ENCODE measurements around the gene SPCS3. TPM values are rescaled to one million over a fixed set of nuclear protein-coding genes. Genes with fewer than 3 reads are reported as not detected.

SPCS3 gene
- total and polyA plus RNA-seq, 2 of the 13 experiments (the other 11 are each of a cell fraction or from before 2014, with no cell fraction given) = 26.3 to 57.0 TPM

GRCh38 chr4:176320340-176320975 lies 692 bp downstream of the SPCS3 start (continued):
- no peak for TF ChIP-seq MAZ (IDR thresholded peaks at IDR 0.05; ENCODE audit: borderline replicate concordance, low read depth, low read length)
- TF ChIP-seq MAZ (CRISPR knock-in tag; IDR thresholded peaks at IDR 0.05; ENCODE audit: low read depth) = 0 out of 2 replicates have a peak, but pooled peaks have one; percentile 9
- 0 out of 2 replicates have a peak, but pooled peaks have one; percentile 4 for TF ChIP-seq ZMAT3 (CRISPR knock-in tag; conservative IDR thresholded peaks at IDR 0.05)
- TF ChIP-seq ZFY (CRISPR knock-in tag; IDR thresholded peaks at IDR 0.05) = peak; percentile 60
- no peak for TF ChIP-seq BCL6 (CRISPR knock-in tag; IDR thresholded peaks at IDR 0.05)
- TF ChIP-seq ZNF740 (CRISPR knock-in tag; IDR thresholded peaks at IDR 0.05) = 0 out of 2 replicates have a peak, but pooled peaks have one; percentile 21
- peak; percentile 51; the same call in 1 of the 2 replicates for TF ChIP-seq ZNF451 (CRISPR knock-in tag; IDR thresholded peaks at IDR 0.05)
- TF ChIP-seq MXD4 (CRISPR knock-in tag; IDR thresholded peaks at IDR 0.05) = 0 out of 2 replicates have a peak, but pooled peaks have one; percentile 52
- TF ChIP-seq ZNF724P (CRISPR knock-in tag; IDR thresholded peaks at IDR 0.05; ENCODE audit: borderline replicate concordance) = peak; percentile 75; the same call in 1 of the 2 replicates
- peak; percentile 80; the same call in 1 of the 2 replicates for TF ChIP-seq KMT2A (CRISPR knock-in tag; IDR thresholded peaks at IDR 0.05)
- TF ChIP-seq ARID5B (CRISPR knock-in tag; IDR thresholded peaks at IDR 0.05) = peak; percentile 40
- no peak for TF ChIP-seq ZBTB34 (CRISPR knock-in tag; IDR thresholded peaks at IDR 0.05)
- TF ChIP-seq ZMYM4 (CRISPR knock-in tag; IDR thresholded peaks at IDR 0.05) = peak; percentile 33
- TF ChIP-seq POLR2AphosphoS2 (IDR thresholded peaks at IDR 0.05; ENCODE audit: low read depth, low read length) = no peak
- TF ChIP-seq WIZ (CRISPR knock-in tag; IDR thresholded peaks at IDR 0.05) = no peak
- TF ChIP-seq HMGXB4 (CRISPR knock-in tag; IDR thresholded peaks at IDR 0.05; ENCODE audit: borderline replicate concordance in 1 of 2, low read depth in 1 of 2) = peak in 1 of 2 experiments; percentile 65; a peak in 2 of 4 replicates
- TF ChIP-seq YEATS4 (CRISPR knock-in tag; IDR thresholded peaks at IDR 0.05; ENCODE audit: borderline replicate concordance) = peak; percentile 73; the same call in 1 of the 2 replicates
- no peak for TF ChIP-seq KDM4B (CRISPR knock-in tag; IDR thresholded peaks at IDR 0.05)
- no peak; the same call in 1 of the 2 replicates for TF ChIP-seq ZNF777 (CRISPR knock-in tag; IDR thresholded peaks at IDR 0.05)
- peak; percentile 56 for TF ChIP-seq RBFOX2 (IDR thresholded peaks at IDR 0.05; ENCODE audit: low read depth, low read length)
- TF ChIP-seq ZNF460 (CRISPR knock-in tag; IDR thresholded peaks at IDR 0.05; ENCODE audit: borderline replicate concordance) = no peak
- TF ChIP-seq MED1 (CRISPR knock-in tag; IDR thresholded peaks at IDR 0.05) = peak; percentile 67; the same call in 1 of the 2 replicates
- TF ChIP-seq KAT8 (CRISPR knock-in tag; IDR thresholded peaks at IDR 0.05) = no peak
- peak; percentile 60; the same call in 1 of the 2 replicates for TF ChIP-seq RFXAP (CRISPR knock-in tag; IDR thresholded peaks at IDR 0.05; ENCODE audit: borderline replicate concordance)

Measured in HepG2 (cell line).